GM18951 (cell line): ENCODE results near the gene CREB3L1.
"Not testable (repeated sequence)": the region's sequence is repeated elsewhere in the genome, so short reads cannot be mapped to it uniquely, and the experiment has no call there.

Experiments used
- POLR2A ChIP-seq: IDR thresholded peaks from 4 replicates; pipeline ENCODE4 v1.6.1; 2011; ENCODE audit warnings: mild to moderate bottlenecking; ENCODE audit not compliant: insufficient read length, insufficient read depth; ENCODE audit errors: extremely low read depth
- in situ Hi-C: fragments of 300-500 bp; cut with MboI; formaldehyde crosslinking; loops from one replicate; pipeline ENCODE4 v1.12.0; 2022; ENCODE audit warnings: low sequenced_read_pairs, mixed read lengths, inconsistent platforms; ENCODE audit not compliant: unreplicated experiment

CREB3L1 gene

GRCh38 chr11:46252373-46252914, 25.0 kb upstream of the CREB3L1 start:
- no peak for TF ChIP-seq POLR2A
- in situ Hi-C loops = no loop called here

- in situ Hi-C loops = no loop called here
- TF ChIP-seq POLR2A = no peak
These were observed 24.0 kb upstream of the CREB3L1 start for GRCh38 chr11:46253258-46254132.

- in situ Hi-C loops = no loop called here
- TF ChIP-seq POLR2A = no peak
These were observed 23.4 kb upstream of the CREB3L1 start for GRCh38 chr11:46254133-46254491.

- in situ Hi-C loops = no loop called here
- no peak for TF ChIP-seq POLR2A
These were observed 20.9 kb upstream of the CREB3L1 start for GRCh38 chr11:46256540-46257001.

- in situ Hi-C loops = not testable (repeated sequence)
These were observed 18.1 kb upstream of the CREB3L1 start for GRCh38 chr11:46259347-46259746.

GRCh38 chr11:46259971-46260560, 17.4 kb upstream of the CREB3L1 start:
- in situ Hi-C loops = no loop called here
- no peak for TF ChIP-seq POLR2A

- TF ChIP-seq POLR2A = no peak
- in situ Hi-C loops = no loop called here
These were observed 14.3 kb upstream of the CREB3L1 start for GRCh38 chr11:46263120-46263519.

GRCh38 chr11:46264030-46264429, 13.4 kb upstream of the CREB3L1 start:
- in situ Hi-C loops = no loop called here
- TF ChIP-seq POLR2A = no peak

GRCh38 chr11:46264976-46265375, 12.5 kb upstream of the CREB3L1 start:
- TF ChIP-seq POLR2A = no peak
- in situ Hi-C loops = no loop called here

GRCh38 chr11:46265764-46266163, 11.7 kb upstream of the CREB3L1 start:
- TF ChIP-seq POLR2A = no peak
- in situ Hi-C loops = no loop called here

- TF ChIP-seq POLR2A = no peak
- in situ Hi-C loops = no loop called here
These were observed 9.5 kb upstream of the CREB3L1 start for GRCh38 chr11:46267930-46268329.

GRCh38 chr11:46270684-46271083, 6.8 kb upstream of the CREB3L1 start:
- in situ Hi-C loops = no loop called here
- TF ChIP-seq POLR2A = no peak

GRCh38 chr11:46271407-46271806, 6.1 kb upstream of the CREB3L1 start:
- no peak for TF ChIP-seq POLR2A
- in situ Hi-C loops = no loop called here
